ENCODE measurements around the gene RNF126.

GRCh38 chr19:711254-711653 lies 48.2 kb upstream of the RNF126 start:
- TF ChIP-seq EZH2 (IDR thresholded peaks at IDR 0.05; ENCODE audit: borderline replicate concordance) (no peak), EZH2phosphoT487 (IDR thresholded peaks at IDR 0.05; ENCODE audit: low read depth, severe bottlenecking, unreplicated experiment) (no peak), CTCF (IDR thresholded peaks at IDR 0.05; ENCODE audit: poor library complexity) (no peak)

Data from hepatocyte (in vitro differentiated cells).